Lower lobe of right lung (tissue), 2 donors: ENCODE measurements around the gene CRYBA1. TPM values are rescaled to one million over a fixed set of nuclear protein-coding genes. Genes with fewer than 3 reads are reported as not detected.

Experiments
- ATAC-seq, 2 donors: fragments of 200-7000 bp; cut with Tn5 transposase; one replicate each; pipeline ENCODE4 v1.9.1; 2020 to 2022; ENCODE audit warnings: mild to moderate bottlenecking in 2 of 2, moderate library complexity in 2 of 2
- DNase-seq: peaks from one replicate; pipeline ENCODE4 v3.0.0-alpha.2; 2020
- H3K27ac ChIP-seq: fragments of 200-600 bp; one replicate; pipeline ENCODE4 v1.8.0; 2022
- H3K27me3 ChIP-seq: fragments of 200-600 bp; one replicate; pipeline ENCODE4 v1.8.0; 2022; ENCODE audit warnings: low read depth
- H3K36me3 ChIP-seq: fragments of 200-600 bp; one replicate; pipeline ENCODE4 v1.8.0; 2022; ENCODE audit warnings: mild to moderate bottlenecking
- H3K4me1 ChIP-seq: fragments of 200-600 bp; one replicate; pipeline ENCODE4 v1.8.0; 2022
- H3K4me3 ChIP-seq: fragments of 200-600 bp; one replicate; pipeline ENCODE4 v1.8.0; 2022; ENCODE audit warnings: mild to moderate bottlenecking
- H3K9me3 ChIP-seq: fragments of 200-600 bp; one replicate; pipeline ENCODE4 v1.8.0; 2022
- intact Hi-C: fragments of 100-400 bp; cut with DNase I; formaldehyde crosslinking; loops from one replicate; pipeline ENCODE4 v1.11.0; 2022
- total RNA-seq: library from RNA; stranded (reverse); fragmentation: NEBNext Ultra II Directional; extraction: Animal tissue kit (Norgen Biotek cat#: 25700); gene quantifications from one replicate; pipeline ENCODE4 v1.2.1, GENCODE V29; 2021
- TF ChIP-seq, protein P1 (sequence below): fragments of 200-600 bp; IDR thresholded peaks from one replicate; pipeline ENCODE4 v1.8.0; 2022; ENCODE audit warnings: antibody characterized with exemption, mild to moderate bottlenecking
- donor health status: DM: no; HTN: yes; CAD: no; lungs with severe emphysema.

The CRYBA1 gene
- total RNA-seq, 1 donor from 2014 or later, result not detected

DNA sequence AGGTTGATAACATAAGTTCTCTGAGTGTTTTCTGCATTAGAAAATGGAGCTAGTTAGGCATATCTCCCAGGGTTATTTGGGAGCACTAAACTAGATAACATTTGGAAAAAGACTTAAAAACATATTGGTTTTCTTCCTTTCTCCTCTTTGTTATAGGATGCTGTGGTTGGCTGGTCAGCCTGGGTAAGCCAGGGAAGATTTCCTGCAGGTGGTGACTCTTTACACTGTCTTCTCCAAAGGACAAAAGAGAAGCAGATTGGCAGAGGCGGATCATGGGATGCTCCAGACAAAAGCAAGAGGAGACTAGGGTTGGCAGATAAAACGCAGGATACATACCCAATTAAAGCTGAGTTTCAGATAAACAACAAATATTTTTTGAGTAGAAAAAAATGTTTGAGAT is 6.2 kb upstream of the CRYBA1 start:
- Histone ChIP-seq H3K4me3 (no peak overlapping the region), H3K4me1 (peaks cover 5% of the 10 kb centered on the region), H3K9me3 (no peaks in the 10 kb centered on the region), H3K27ac (no peak overlapping the region), H3K36me3 (no peaks in the 10 kb centered on the region), H3K27me3 (no peaks in the 10 kb centered on the region)
- TF ChIP-seq, protein P1, sequence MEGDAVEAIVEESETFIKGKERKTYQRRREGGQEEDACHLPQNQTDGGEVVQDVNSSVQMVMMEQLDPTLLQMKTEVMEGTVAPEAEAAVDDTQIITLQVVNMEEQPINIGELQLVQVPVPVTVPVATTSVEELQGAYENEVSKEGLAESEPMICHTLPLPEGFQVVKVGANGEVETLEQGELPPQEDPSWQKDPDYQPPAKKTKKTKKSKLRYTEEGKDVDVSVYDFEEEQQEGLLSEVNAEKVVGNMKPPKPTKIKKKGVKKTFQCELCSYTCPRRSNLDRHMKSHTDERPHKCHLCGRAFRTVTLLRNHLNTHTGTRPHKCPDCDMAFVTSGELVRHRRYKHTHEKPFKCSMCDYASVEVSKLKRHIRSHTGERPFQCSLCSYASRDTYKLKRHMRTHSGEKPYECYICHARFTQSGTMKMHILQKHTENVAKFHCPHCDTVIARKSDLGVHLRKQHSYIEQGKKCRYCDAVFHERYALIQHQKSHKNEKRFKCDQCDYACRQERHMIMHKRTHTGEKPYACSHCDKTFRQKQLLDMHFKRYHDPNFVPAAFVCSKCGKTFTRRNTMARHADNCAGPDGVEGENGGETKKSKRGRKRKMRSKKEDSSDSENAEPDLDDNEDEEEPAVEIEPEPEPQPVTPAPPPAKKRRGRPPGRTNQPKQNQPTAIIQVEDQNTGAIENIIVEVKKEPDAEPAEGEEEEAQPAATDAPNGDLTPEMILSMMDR, result no peak
- DNase-seq (no peak), ATAC-seq (no peak)
- intact Hi-C loops, result no loop called here

DNA sequence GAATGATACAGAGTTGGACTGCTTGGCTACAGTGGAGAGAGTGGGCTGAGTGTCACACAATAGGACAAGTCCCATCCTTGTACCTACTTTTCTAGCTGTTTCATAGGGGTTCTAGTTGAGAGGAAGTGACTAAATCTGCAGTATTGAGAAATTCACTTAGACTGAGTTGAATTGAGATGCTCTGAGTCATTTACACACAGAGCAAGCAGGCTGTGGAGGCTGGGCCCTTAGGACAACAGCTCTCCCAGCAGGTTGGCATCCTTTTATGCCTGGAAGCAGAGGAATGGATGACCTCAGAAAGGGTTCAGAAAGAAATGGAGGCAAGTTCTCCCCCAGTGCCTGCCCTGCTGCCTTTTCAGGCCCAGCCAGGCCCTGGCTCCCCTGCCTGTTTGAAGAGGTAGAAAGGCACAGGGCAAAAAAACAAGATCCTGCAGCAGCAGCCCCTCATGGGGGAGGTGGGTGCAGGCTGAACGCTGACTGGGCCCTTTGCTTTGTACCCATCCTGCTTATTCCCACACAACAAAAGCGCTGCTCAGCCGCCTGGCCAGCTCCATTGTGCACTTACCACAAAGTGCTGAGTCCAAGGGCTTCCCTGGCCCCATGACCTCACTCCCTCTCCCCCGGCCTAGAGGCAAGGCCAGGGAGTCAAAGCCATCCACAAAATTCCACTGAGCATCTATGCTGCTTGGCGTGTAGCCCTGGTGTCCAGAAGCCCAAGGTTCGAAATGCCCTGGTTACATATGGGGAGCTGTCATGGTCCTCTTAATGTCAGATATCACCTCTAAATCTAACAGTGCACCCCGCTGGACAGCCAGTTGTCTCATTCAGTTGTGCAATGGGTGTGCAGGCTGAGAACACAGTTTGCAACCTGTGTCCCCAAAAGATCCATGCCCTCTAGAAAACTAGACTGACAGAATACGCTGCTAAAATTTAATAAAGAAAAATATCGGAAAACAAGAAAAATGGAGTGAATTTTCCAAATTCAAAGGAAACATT is 5.4 kb upstream of the CRYBA1 start:
- no peaks in the 10 kb centered on the region for H3K36me3 ChIP-seq
- intact Hi-C loops, result no loop called here
- no peak overlapping the region for H3K4me3 ChIP-seq
- DNase-seq (no peak), ATAC-seq (peak; percentile 85)
- H3K27ac ChIP-seq, result no peak overlapping the region
- H3K9me3 ChIP-seq, result no peaks in the 10 kb centered on the region
- H3K4me1 ChIP-seq, result peaks cover 5% of the 10 kb centered on the region
- no peaks in the 10 kb centered on the region for H3K27me3 ChIP-seq
- TF ChIP-seq, protein P1, result no peak

DNA sequence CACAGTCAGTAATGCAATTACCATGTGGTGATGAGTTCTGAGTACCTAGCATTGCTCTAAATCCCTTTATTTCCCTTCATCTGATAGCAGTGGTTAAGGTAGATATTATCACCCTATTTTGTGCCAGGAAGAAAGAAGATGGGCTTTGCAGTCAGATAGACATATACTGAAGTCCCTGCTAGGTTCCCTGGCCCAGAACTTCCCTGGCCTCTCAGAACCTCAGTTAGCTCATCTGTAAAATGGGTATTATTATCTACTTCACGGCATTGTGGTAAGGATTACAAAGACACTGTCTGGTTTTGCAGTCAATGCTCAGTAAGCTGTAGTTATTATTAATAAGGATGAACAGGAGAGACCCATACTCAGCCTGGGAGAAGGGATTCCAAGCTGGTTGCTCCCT is 4.6 kb upstream of the CRYBA1 start:
- intact Hi-C loops, result no loop called here

DNA sequence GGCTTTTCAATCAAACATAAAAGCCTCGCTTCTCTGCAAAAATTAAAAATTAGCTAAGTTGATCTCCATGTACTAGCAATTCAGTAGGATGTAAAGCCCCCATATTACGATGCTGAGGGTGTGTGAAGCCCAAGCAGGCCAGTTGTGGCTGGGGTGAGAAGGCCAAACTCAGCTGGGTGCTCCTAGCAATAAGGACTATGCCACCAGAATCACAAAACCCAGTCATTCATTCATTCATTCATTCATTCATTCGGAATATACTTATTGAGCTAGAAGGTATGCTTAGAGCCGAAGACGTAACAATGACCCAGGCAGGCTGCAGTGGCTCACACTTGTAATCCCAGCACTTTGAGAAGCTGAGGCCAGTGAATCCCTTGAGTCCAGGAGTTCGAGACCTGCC is 3.9 kb upstream of the CRYBA1 start:
- DNase-seq (no peak), ATAC-seq (no peak)
- Histone ChIP-seq H3K4me1 (peaks cover 5% of the 10 kb centered on the region), H3K27ac (no peak overlapping the region), H3K27me3 (no peaks in the 10 kb centered on the region), H3K36me3 (no peaks in the 10 kb centered on the region), H3K9me3 (no peaks in the 10 kb centered on the region), H3K4me3 (no peak overlapping the region)
- intact Hi-C loops, result no loop called here
- TF ChIP-seq, protein P1, result no peak

More for the DNA sequence above, 4.6 kb upstream of the CRYBA1 start:
- Histone ChIP-seq H3K27me3 (no peaks in the 10 kb centered on the region), H3K4me1 (peaks cover 5% of the 10 kb centered on the region), H3K36me3 (no peaks in the 10 kb centered on the region), H3K9me3 (no peaks in the 10 kb centered on the region), H3K4me3 (no peak overlapping the region), H3K27ac (no peak overlapping the region)
- ATAC-seq (no peak), DNase-seq (no peak)
- TF ChIP-seq, protein P1, result no peak

DNA sequence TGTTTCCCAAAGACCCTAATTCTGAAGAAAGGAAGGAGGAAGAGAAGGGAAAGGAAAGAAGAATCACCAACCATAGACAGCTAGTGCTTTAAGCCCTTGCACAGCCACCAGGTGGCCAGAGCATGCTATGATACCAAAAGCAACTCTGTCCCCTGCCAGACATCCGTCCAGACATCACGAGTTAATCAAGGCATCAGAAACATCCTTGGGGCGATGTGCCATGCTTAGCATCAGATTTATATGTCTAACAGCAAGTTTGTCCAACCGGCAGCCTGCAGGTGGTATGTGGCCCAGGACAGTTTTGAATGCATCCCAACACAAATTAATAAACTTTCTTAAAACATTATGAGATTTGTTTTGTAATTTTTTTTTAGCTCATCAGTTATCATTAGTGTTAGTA is 2.9 kb upstream of the CRYBA1 start:
- DNase-seq (no peak), ATAC-seq (no peak)
- Histone ChIP-seq H3K27me3 (no peaks in the 10 kb centered on the region), H3K4me1 (peaks cover 5% of the 10 kb centered on the region), H3K27ac (no peak overlapping the region), H3K36me3 (no peaks in the 10 kb centered on the region), H3K9me3 (no peaks in the 10 kb centered on the region), H3K4me3 (no peak overlapping the region)
- TF ChIP-seq, protein P1, result no peak
- intact Hi-C loops, result no loop called here
